NCI-H1930 (cell line): ENCODE measurements around the gene AGGF1.
"Not testable (repeated sequence)": the region's sequence is repeated elsewhere in the genome, so short reads cannot be mapped to it uniquely, and the experiment has no call there.

Experiments used
- DNase-seq, 2 experiments: peaks; one replicate each; lab custom pipeline; 2025; lab: John Stamatoyannopoulos, UW

AGGF1 gene, protein sequence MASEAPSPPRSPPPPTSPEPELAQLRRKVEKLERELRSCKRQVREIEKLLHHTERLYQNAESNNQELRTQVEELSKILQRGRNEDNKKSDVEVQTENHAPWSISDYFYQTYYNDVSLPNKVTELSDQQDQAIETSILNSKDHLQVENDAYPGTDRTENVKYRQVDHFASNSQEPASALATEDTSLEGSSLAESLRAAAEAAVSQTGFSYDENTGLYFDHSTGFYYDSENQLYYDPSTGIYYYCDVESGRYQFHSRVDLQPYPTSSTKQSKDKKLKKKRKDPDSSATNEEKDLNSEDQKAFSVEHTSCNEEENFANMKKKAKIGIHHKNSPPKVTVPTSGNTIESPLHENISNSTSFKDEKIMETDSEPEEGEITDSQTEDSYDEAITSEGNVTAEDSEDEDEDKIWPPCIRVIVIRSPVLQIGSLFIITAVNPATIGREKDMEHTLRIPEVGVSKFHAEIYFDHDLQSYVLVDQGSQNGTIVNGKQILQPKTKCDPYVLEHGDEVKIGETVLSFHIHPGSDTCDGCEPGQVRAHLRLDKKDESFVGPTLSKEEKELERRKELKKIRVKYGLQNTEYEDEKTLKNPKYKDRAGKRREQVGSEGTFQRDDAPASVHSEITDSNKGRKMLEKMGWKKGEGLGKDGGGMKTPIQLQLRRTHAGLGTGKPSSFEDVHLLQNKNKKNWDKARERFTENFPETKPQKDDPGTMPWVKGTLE

GRCh38 chr5:77030097-77031071, at the start of gene AGGF1:
Gene AGGF1, plus strand, starts transcription at chr5:77030404. Its CDS starts 363 bp downstream, at chr5:77030767.
- peak; percentile 74 to 79 for DNase-seq

GRCh38 chr5:76980518-76981144, 49.6 kb upstream of the AGGF1 start:
- DNase-seq = no peak

DNA sequence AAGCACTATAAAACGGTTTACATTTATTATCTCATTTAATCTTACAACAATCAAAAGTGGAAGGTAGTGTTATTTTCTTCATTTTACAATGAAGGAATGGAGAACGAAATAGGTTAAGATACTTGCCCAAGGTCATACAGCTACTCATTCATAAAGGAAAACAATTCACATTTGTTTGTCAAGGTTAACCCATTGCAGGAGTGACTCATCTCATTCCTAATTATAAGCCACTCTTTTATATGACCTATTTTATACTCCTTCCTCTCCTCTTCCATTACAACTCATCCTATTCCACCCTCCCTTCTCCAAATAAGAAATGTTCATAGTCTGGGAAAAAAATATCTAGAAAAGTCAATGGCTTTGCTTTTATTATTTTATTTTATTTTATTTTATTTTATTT, 47.8 kb upstream of the AGGF1 start:
- DNase-seq = no peak

DNA sequence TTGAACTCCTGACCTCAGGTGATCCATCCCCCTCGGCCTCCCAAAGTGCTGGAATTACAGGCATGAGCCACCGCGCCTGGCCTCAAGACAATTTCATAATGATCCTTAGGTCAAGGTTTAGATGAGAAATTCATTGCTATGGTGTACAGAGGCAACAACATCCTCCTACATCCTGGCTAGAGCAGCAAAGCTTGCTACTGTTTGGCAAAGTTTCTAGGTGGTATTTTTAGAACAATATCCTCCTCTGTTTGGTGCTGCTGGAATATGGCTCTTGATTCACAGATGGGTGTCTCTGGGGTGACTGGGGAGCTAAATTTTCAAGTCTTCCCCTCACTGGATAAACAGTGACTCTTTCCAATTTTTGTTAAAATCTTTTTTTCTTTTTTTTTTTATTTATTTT, 46.7 kb upstream of the AGGF1 start:
- no peak for DNase-seq

GRCh38 chr5:76986825-76987526, 43.2 kb upstream of the AGGF1 start:
- DNase-seq = no peak

GRCh38 chr5:76990899-76991459, 39.2 kb upstream of the AGGF1 start:
- DNase-seq = no peak

- not testable (repeated sequence) for DNase-seq
These were observed 36.8 kb upstream of the AGGF1 start for GRCh38 chr5:76993436-76993835.

- DNase-seq = no peak
These were observed 35.9 kb upstream of the AGGF1 start for GRCh38 chr5:76994337-76994736.

- not testable (repeated sequence) for DNase-seq
These were observed 32.0 kb upstream of the AGGF1 start for GRCh38 chr5:76998251-76998650.

DNA sequence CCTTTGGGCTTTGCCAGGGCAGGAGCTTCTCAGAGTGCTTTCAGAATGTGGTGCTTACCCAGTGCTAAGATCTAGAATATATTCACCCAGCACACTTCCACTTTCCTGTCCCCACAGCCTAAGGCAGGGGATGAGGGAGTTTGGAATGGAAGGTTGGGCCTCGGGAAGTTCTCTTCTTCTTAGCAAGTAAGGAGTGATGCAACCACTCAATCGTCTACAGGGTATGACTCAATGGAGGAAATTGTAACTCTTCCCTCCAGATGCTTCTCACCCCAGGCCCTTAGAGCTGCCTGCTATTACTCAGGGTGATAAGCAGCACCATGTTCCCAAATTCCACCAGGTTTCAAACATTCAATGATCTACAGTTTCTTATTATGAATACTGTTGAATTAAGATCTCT, 30.8 kb upstream of the AGGF1 start:
- no peak for DNase-seq

- DNase-seq = no peak
These were observed 27.0 kb upstream of the AGGF1 start for GRCh38 chr5:77003246-77003645.

- DNase-seq = no peak
These were observed 24.1 kb upstream of the AGGF1 start for GRCh38 chr5:77006124-77006523.

DNA sequence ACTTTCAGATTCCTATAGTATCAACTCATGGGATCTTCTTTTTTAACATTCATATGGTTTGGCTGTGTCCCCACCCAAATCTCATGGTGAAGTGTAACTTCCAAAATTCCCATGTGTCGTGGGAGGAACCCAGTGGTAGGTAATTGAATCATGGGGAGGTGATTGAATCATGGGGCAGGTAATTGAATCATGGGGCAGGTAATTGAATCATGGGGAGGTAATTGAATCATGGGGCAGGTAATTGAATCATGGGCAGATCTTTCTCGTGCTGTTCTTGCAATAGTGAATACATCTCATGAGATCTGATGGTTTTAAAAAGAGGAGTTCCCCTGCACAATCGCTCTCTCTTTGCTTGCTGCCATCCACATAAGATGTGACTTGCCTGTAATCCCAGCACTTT, 21.8 kb upstream of the AGGF1 start:
- no peak for DNase-seq

GRCh38 chr5:77010243-77010642, 20.0 kb upstream of the AGGF1 start:
- DNase-seq = no peak

DNA sequence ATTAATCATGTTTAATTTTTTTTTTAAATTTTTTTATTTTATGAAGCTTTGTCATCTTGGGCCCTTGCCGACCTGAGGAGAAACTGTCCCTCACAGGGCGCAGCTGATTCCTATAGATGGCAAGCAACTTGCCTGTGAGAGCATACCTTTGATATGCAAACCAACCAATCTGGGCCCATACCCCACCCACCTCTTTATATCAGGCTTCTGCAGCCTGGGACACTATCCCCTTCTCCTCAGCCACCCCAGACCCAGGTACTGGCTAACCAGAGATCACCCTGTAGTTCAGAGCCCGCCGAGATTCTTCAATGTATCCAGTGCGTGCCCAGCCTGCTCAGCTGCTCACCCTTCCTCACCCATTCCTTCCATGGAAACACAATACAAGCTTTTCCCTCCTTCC, 18.7 kb upstream of the AGGF1 start:
- no peak for DNase-seq

DNA sequence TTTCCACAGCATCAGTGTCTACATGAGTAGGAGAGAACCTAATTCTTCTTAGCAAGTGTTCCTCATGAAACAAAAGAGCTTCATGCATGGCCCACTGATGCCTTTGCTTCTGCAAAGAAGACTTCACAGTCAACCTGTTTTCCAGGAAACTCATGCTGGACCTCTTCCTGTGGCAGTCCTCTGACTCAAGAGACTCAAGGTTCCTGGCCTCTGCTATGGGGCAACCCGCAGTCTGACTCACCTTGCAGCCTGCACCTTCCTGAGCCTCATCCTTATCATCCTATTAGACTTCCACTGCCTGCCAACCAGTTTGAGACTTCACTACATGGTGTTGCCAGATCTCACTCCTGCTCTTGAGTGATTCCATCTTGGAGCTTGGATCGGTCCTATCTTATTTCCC, 17.6 kb upstream of the AGGF1 start:
- no peak for DNase-seq

DNA sequence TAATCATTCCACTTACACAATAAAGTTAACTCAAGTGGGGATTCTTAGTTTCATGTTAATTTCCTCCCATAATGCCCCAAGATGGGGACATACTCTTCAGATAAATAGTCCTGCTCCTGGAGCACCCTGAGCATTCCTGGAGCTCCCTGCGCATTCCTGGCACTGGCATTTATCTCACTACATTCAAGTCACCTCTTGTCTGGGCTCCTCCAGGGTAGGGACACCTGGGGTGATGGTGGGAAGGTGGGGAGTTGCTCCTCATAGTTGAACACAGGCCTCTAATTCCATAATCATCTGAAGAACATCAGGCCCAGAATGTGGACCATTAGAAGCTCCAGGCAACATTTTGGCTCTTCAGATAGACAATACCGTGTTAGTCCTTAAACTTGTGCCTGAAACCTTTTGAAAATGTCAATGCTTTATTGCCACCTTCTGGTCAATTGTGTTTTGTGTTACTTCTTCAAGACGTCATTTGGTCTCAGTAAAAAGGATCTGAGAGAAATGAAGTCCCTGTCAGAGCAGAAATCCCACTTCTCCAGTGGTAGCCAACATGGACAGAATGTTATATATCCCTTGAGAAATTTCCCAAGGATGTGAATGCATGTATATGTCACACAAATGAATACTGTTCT, 14.2 kb upstream of the AGGF1 start:
- DNase-seq = no peak

- no peak for DNase-seq
These were observed 13.2 kb upstream of the AGGF1 start for GRCh38 chr5:77016962-77017361.

DNA sequence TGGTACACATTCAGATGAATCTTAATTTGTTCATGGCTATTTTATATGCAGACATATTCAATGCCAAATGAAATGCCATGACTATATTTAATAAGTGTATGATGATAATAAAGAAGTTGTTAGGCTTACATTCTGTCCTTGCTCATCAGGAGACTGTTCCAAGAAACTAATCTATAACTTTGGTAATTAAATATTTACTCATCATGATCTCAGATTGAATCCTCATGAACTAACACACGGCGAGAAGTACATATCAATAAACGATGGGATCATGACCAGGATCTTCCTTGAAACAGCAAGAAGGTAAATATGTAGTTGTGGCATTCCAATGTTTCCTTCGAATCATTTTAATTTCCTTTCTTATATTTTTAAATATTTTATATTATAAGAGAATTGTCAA, 12.5 kb upstream of the AGGF1 start:
- no peak for DNase-seq
